22Rv1 (cell line): ENCODE data around the gene FAM24B.

Source experiments
- ZFX ChIP-seq: fragments of 450-650 bp; IDR thresholded peaks from 2 replicates; pipeline ENCODE4 v1.6.1; 2017; ENCODE audit warnings: antibody characterized with exemption, borderline replicate concordance
- TF ChIP-seq, protein P1 (sequence below): fragments of 450-650 bp; IDR thresholded peaks from 2 replicates; pipeline ENCODE4 v1.5.1; 2017; ENCODE audit warnings: mild to moderate bottlenecking

DNA sequence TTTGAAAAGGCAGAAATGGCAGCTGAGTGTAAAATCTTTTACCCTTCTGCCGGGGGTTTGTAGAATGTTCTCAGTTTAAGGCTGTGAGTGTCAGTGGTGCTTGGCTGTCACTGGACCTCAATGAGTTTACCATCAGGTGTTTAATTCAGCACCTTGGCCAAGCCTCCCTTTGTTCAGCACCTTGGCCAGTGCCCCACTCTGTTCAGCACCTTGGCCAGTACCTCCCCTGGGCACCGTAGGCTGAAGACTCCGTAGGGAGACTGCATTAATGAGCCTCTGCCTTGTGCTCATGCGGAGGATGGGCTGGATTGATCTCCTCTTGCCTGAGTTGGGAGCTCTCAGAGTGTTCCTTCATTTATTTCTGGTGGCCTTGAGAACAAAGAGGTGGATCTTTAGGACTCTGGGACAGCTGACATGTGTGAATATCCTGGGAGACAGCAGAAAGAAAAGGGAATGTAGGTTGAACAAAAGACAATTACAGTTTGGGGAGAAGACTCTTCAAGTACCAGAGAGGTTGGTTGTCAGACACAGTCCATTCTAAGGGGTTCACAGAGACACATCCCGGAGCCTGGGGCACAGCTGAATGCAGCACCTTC is 32.6 kb upstream of the FAM24B start:
- TF ChIP-seq, protein P1, sequence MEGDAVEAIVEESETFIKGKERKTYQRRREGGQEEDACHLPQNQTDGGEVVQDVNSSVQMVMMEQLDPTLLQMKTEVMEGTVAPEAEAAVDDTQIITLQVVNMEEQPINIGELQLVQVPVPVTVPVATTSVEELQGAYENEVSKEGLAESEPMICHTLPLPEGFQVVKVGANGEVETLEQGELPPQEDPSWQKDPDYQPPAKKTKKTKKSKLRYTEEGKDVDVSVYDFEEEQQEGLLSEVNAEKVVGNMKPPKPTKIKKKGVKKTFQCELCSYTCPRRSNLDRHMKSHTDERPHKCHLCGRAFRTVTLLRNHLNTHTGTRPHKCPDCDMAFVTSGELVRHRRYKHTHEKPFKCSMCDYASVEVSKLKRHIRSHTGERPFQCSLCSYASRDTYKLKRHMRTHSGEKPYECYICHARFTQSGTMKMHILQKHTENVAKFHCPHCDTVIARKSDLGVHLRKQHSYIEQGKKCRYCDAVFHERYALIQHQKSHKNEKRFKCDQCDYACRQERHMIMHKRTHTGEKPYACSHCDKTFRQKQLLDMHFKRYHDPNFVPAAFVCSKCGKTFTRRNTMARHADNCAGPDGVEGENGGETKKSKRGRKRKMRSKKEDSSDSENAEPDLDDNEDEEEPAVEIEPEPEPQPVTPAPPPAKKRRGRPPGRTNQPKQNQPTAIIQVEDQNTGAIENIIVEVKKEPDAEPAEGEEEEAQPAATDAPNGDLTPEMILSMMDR, result no peak
- no peak for TF ChIP-seq ZFX
